Right atrium auricular region (tissue), 2 donors: ENCODE measurements around the gene PPM1N. TPM values are rescaled to one million over a fixed set of nuclear protein-coding genes. Genes with fewer than 3 reads are reported as not detected.

Experiments
- DNase-seq: peaks from one replicate; pipeline ENCODE4 v3.0.0-alpha.2; 2019; ENCODE audit warnings: low spot score
- H3K27ac ChIP-seq, 2 donors: fragments of 200-600 bp; sonication (generic); 1 replicate in 1 of 2; 2 replicates in 1 of 2; pipeline ENCODE4 v1.5.1; 2016 to 2019
- H3K27me3 ChIP-seq, 2 donors: fragments of 200-600 bp; sonication (generic); one replicate each; pipeline versions ENCODE4 v1.5.1 to v1.6.0; 2017 to 2019
- H3K36me3 ChIP-seq: fragments of 200-600 bp; sonication (generic); one replicate; pipeline ENCODE4 v1.5.1; 2016
- H3K4me1 ChIP-seq, 2 donors: fragments of 200-600 bp; sonication (generic); one replicate each; pipeline versions ENCODE4 v1.5.1 to v1.6.0; 2017 to 2019
- H3K4me3 ChIP-seq, 2 donors: fragments of 200-600 bp; sonication (generic); 1 replicate in 1 of 2; 2 replicates in 1 of 2; pipeline ENCODE4 v1.5.1; 2017 to 2019; ENCODE audit warnings: mild to moderate bottlenecking in 1 of 2, moderate library complexity in 1 of 2
- H3K9me3 ChIP-seq, 2 donors: fragments of 200-600 bp; sonication (generic); one replicate each; pipeline ENCODE4 v1.5.1; 2019
- CTCF ChIP-seq, 2 donors: fragments of 200-600 bp; sonication (generic); IDR thresholded peaks; one replicate each; pipeline ENCODE4 v1.5.1; 2019; ENCODE audit warnings: antibody characterized with exemption in 2 of 2
- total RNA-seq, 2 donors: library from RNA; depleted of rRNA; stranded (reverse); fragments of >200 nt; gene quantifications; one replicate each; pipeline ENCODE4 v1.1.0, GENCODE V29; 2016

The PPM1N gene
- total RNA-seq, 2 donors from 2014 or later: 1.8 TPM; not detected in 1

- Histone ChIP-seq H3K36me3 (peaks cover 57% of the 10 kb centered on the region), H3K9me3 (no peaks in the 10 kb centered on the region), H3K4me1 (peaks cover 0 to 41% of the 10 kb centered on the region in 2 donors), H3K4me3 (no peak overlapping the region), H3K27me3 (no peaks in the 10 kb centered on the region), H3K27ac (no peak overlapping the region)
- DNase-seq: no peak
- TF ChIP-seq CTCF (IDR thresholded peaks at IDR 0.05): no peak
Observed at GRCh38 chr19:45517238-45517637, 19.0 kb downstream of the PPM1N start.

GRCh38 chr19:45517641-45518468 lies 19.6 kb downstream of the PPM1N start:
- Histone ChIP-seq H3K4me1 (peaks cover 0 to 35% of the 10 kb centered on the region in 2 donors), H3K27me3 (no peaks in the 10 kb centered on the region), H3K36me3 (peaks cover 63% of the 10 kb centered on the region), H3K4me3 (no peak overlapping the region), H3K9me3 (no peaks in the 10 kb centered on the region), H3K27ac (no peak overlapping the region)
- no peak for DNase-seq
- no peak for TF ChIP-seq CTCF (IDR thresholded peaks at IDR 0.05)

GRCh38 chr19:45518469-45518826 lies 20.2 kb downstream of the PPM1N start:
- H3K9me3 ChIP-seq: no peaks in the 10 kb centered on the region
- no peaks in the 10 kb centered on the region for H3K27me3 ChIP-seq
- no peak overlapping the region for H3K27ac ChIP-seq
- H3K4me3 ChIP-seq: no peak overlapping the region
- no peak for TF ChIP-seq CTCF (IDR thresholded peaks at IDR 0.05)
- peaks cover 65% of the 10 kb centered on the region for H3K36me3 ChIP-seq
- DNase-seq: no peak
- peaks cover 0 to 29% of the 10 kb centered on the region in 2 donors for H3K4me1 ChIP-seq

GRCh38 chr19:45522010-45522941 lies 24.0 kb downstream of the PPM1N start:
- Histone ChIP-seq H3K4me3 (no peak overlapping the region), H3K27me3 (no peaks in the 10 kb centered on the region), H3K4me1 (peaks cover 0 to 6% of the 10 kb centered on the region in 2 donors), H3K27ac (no peak overlapping the region), H3K36me3 (peaks cover 88% of the 10 kb centered on the region), H3K9me3 (no peaks in the 10 kb centered on the region)
- no peak for TF ChIP-seq CTCF (IDR thresholded peaks at IDR 0.05)
- DNase-seq: no peak

- H3K9me3 ChIP-seq: no peaks in the 10 kb centered on the region
- peak; percentile 85 for DNase-seq
- H3K4me1 ChIP-seq: peaks cover 0 to 16% of the 10 kb centered on the region in 2 donors
- peaks cover 73% of the 10 kb centered on the region for H3K36me3 ChIP-seq
- H3K27me3 ChIP-seq: no peaks in the 10 kb centered on the region
- peak; percentile 79 to 96 for TF ChIP-seq CTCF (IDR thresholded peaks at IDR 0.05)
- H3K4me3 ChIP-seq: no peak overlapping the region
- H3K27ac ChIP-seq: peak overlapping the region in 1 of 2 donors; percentile 36
Observed at GRCh38 chr19:45523642-45524256, 25.5 kb downstream of the PPM1N start.
